Endothelial cell (in vitro differentiated cells): Measurements from ENCODE around the gene ACACA. TPM values are rescaled to one million over a fixed set of nuclear protein-coding genes. Genes with fewer than 3 reads are reported as not detected.

Experiments used
- DNase-seq: peaks from one replicate; pipeline ENCODE4 v3.0.0; 2021; ENCODE audit warnings: low spot score
- H3K27ac Mint-ChIP-seq: one replicate; pipeline ENCODE4 v1.8.0; 2021; ENCODE audit warnings: mixed read lengths, inconsistent platforms; ENCODE audit not compliant: unreplicated experiment
- H3K27me3 Mint-ChIP-seq: one replicate; pipeline ENCODE4 v1.8.0; 2021; ENCODE audit warnings: mild to moderate bottlenecking, moderate library complexity, mixed read lengths, inconsistent platforms; ENCODE audit not compliant: unreplicated experiment
- H3K36me3 Mint-ChIP-seq: one replicate; pipeline ENCODE4 v1.8.0; 2021; ENCODE audit warnings: mild to moderate bottlenecking, low read depth, mixed read lengths, inconsistent platforms; ENCODE audit not compliant: unreplicated experiment
- H3K4me1 Mint-ChIP-seq: one replicate; pipeline ENCODE4 v1.8.0; 2021; ENCODE audit warnings: mild to moderate bottlenecking, mixed read lengths, inconsistent platforms; ENCODE audit not compliant: unreplicated experiment
- H3K4me3 Mint-ChIP-seq: one replicate; pipeline ENCODE4 v1.8.0; 2021; ENCODE audit warnings: mild to moderate bottlenecking, mixed read lengths, inconsistent platforms; ENCODE audit not compliant: unreplicated experiment
- H3K9me3 Mint-ChIP-seq: one replicate; pipeline ENCODE4 v1.8.0; 2021; ENCODE audit warnings: mixed read lengths, inconsistent platforms; ENCODE audit not compliant: unreplicated experiment
- total RNA-seq: library from RNA; stranded (reverse); fragmentation: NEBNext Ultra II Directional; extraction: Animal tissue kit (Norgen Biotek cat#: 25700); gene quantifications from one replicate; pipeline ENCODE4 v1.2.1, GENCODE V29; 2021; ENCODE audit not compliant: unreplicated experiment
- TF ChIP-seq, protein P1 (sequence below): fragments of 200-600 bp; sonication (generic); IDR thresholded peaks from one replicate; pipeline ENCODE4 v1.5.0; 2021; ENCODE audit warnings: antibody characterized with exemption; ENCODE audit not compliant: unreplicated experiment

The ACACA gene
- total RNA-seq, 1 donor from 2014 or later: 91.5 TPM

GRCh38 chr17:37168731-37169353 is 237.8 kb downstream of the ACACA start:
- no peaks in the 10 kb centered on the region for H3K36me3 Mint-ChIP-seq
- no peak for DNase-seq
- H3K4me1 Mint-ChIP-seq: no peaks in the 10 kb centered on the region
- no peak overlapping the region for H3K27ac Mint-ChIP-seq
- TF ChIP-seq, protein P1, sequence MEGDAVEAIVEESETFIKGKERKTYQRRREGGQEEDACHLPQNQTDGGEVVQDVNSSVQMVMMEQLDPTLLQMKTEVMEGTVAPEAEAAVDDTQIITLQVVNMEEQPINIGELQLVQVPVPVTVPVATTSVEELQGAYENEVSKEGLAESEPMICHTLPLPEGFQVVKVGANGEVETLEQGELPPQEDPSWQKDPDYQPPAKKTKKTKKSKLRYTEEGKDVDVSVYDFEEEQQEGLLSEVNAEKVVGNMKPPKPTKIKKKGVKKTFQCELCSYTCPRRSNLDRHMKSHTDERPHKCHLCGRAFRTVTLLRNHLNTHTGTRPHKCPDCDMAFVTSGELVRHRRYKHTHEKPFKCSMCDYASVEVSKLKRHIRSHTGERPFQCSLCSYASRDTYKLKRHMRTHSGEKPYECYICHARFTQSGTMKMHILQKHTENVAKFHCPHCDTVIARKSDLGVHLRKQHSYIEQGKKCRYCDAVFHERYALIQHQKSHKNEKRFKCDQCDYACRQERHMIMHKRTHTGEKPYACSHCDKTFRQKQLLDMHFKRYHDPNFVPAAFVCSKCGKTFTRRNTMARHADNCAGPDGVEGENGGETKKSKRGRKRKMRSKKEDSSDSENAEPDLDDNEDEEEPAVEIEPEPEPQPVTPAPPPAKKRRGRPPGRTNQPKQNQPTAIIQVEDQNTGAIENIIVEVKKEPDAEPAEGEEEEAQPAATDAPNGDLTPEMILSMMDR: no peak
- no peak overlapping the region for H3K4me3 Mint-ChIP-seq
- H3K27me3 Mint-ChIP-seq: no peaks in the 10 kb centered on the region
- no peaks in the 10 kb centered on the region for H3K9me3 Mint-ChIP-seq

- TF ChIP-seq, protein P1: no peak
- H3K36me3 Mint-ChIP-seq: no peaks in the 10 kb centered on the region
- H3K4me1 Mint-ChIP-seq: no peaks in the 10 kb centered on the region
- no peaks in the 10 kb centered on the region for H3K9me3 Mint-ChIP-seq
- no peak overlapping the region for H3K27ac Mint-ChIP-seq
- H3K4me3 Mint-ChIP-seq: no peak overlapping the region
- no peak for DNase-seq
- H3K27me3 Mint-ChIP-seq: no peaks in the 10 kb centered on the region
Observed at GRCh38 chr17:37167756-37168155, 238.9 kb downstream of the ACACA start.

DNA sequence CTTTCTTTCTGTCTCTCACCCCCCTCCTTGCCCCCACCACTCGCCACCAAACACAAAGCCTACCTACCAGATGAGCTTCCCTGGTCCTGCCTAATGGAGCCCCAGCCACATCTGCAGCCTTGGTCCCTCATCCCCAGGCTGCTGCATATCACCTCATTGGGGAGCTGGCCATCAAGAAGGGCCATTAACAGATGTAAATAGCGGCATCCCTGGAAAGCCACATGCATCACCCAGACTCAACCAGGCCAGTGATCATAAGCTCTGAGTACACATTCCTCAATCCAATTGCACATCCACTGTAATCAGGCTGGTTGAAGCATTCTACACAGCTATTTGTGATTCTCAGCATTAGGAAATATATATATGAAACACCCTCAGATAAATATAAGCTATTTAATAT is 242.6 kb downstream of the ACACA start:
- TF ChIP-seq, protein P1: no peak
- Mint-ChIP-seq H3K27ac (no peak overlapping the region), H3K4me1 (peaks cover 7% of the 10 kb centered on the region), H3K36me3 (peaks cover 10% of the 10 kb centered on the region), H3K4me3 (no peak overlapping the region), H3K9me3 (no peaks in the 10 kb centered on the region), H3K27me3 (no peaks in the 10 kb centered on the region)
- DNase-seq: no peak

- Mint-ChIP-seq H3K9me3 (no peaks in the 10 kb centered on the region), H3K4me1 (peaks cover 7% of the 10 kb centered on the region), H3K4me3 (no peak overlapping the region), H3K27me3 (no peaks in the 10 kb centered on the region), H3K36me3 (peaks cover 15% of the 10 kb centered on the region), H3K27ac (no peak overlapping the region)
- no peak for DNase-seq
- TF ChIP-seq, protein P1: no peak
Observed at GRCh38 chr17:37162800-37163199, 243.8 kb downstream of the ACACA start.

- Mint-ChIP-seq H3K4me1 (peaks cover 7% of the 10 kb centered on the region), H3K36me3 (peaks cover 21% of the 10 kb centered on the region), H3K27me3 (no peaks in the 10 kb centered on the region), H3K4me3 (no peak overlapping the region), H3K9me3 (no peaks in the 10 kb centered on the region), H3K27ac (no peak overlapping the region)
- DNase-seq: no peak
- TF ChIP-seq, protein P1: no peak
Observed at GRCh38 chr17:37160944-37161343, 245.7 kb downstream of the ACACA start.
